GM18951 (cell line): ENCODE measurements around the gene GFY.

Source experiments
- POLR2A ChIP-seq: IDR thresholded peaks from 4 replicates; pipeline ENCODE4 v1.6.1; 2011; ENCODE audit warnings: mild to moderate bottlenecking; ENCODE audit not compliant: insufficient read length, insufficient read depth; ENCODE audit errors: extremely low read depth
- in situ Hi-C: fragments of 300-500 bp; cut with MboI; formaldehyde crosslinking; loops from one replicate; pipeline ENCODE4 v1.12.0; 2022; ENCODE audit warnings: low sequenced_read_pairs, mixed read lengths, inconsistent platforms; ENCODE audit not compliant: unreplicated experiment

Gene GFY, protein sequence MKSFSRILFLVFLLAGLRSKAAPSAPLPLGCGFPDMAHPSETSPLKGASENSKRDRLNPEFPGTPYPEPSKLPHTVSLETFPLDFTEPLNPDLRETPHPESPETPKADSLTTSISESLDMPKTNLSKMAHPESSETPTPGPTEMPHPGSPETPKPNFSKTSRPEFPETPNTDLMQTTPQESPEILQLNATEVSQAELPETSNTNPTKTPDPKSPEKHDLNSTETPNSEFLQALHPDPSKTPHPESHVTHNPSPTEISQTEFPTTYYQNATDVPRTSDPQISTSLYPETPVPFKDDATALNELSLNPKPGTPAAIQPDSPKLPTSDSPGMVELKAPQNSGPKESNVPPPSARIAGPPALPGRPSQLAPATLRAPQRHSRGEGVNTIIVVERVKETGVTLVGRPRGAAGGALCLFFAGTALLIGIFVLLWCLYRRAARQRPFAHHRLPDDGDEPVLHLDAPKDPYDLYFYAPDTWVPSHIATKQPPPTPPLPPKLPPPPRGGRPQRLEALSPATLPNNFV

DNA sequence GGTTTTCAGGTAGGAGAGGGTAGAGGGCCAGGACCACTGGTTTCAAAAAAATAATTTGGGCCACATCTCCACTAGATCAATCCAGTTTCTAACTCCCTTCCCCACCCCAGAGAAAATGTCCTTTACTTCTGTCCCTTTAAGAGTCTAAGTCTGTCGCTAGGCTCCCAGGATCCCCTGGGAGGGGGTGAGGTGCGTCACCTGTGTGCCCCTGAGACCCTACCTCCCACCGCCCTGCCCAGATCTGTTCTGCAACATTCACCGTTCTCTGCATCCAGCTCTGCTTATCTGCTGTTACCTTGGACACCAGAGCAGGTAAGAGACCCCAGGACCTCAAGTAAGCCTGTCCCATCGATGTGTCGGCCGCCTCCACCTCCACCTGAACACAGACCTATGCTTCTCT is at the start of gene GFY:
GFY (plus strand) TSS at position 211 of the 400 bp plus-strand sequence. CDS start 1,043 bp downstream, outside the sequence.
- in situ Hi-C loops = no loop called here

DNA sequence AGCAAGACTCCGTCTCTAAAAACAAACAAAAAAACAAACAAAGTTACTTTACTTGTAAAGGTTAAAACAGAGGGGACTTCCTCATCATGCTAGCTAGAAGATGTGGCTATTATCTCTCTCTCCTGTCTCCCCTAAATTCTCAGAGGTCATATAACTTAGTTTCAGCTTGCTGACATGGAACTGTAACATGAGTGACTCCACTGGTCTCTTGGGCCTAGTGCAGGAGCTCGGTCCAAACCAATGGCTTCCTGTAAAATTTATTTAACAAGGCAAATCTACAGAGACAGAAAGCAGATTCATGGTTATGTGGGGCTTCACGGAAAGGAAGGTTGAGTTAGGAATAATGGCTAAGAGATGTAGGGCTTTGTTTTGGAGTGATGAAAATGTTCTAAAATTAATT is 46.7 kb upstream of the GFY start:
- TF ChIP-seq POLR2A = no peak

More for the DNA sequence above, at the start of gene GFY:
- no peak for TF ChIP-seq POLR2A

DNA sequence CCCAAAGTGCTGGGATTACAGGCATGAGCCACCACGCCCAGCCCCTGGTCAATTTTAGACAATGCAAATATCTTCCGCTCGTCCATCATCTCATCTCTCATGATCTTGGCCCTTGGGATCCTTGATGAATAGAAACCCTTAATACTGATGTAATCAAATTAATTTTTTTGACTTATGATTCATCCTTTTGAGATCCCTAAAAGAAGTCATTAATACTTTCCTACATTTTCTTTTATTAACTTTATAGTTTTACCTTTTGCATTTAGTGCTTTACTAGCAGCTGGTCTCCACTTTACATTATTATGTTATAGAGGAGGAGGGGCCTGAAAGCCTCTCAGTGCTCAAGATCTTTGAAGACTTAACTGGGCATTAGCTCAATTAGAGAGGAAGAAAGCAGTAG is 44.8 kb upstream of the GFY start:
- in situ Hi-C loops = no loop called here
- no peak for TF ChIP-seq POLR2A

More for the DNA sequence above, 46.7 kb upstream of the GFY start:
- in situ Hi-C loops = no loop called here

DNA sequence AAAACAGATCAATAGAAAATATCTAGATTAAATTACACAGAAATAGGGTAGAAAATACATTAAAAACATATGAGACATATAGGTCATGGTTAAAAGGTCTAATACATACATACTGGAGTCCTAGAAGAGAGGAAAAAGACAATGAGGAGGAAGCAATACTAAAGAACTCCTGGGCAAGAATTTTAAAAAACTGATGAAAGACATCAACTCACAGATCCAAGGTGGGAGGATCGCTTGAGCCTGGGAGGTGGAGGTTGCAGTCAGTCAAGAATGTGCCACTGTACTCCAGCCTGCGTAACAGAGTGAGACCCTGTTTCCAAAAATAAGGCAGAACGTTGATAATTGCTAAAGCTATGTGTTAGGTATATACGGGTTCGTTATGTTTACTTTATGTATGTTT is 42.5 kb upstream of the GFY start:
- in situ Hi-C loops = no loop called here

DNA sequence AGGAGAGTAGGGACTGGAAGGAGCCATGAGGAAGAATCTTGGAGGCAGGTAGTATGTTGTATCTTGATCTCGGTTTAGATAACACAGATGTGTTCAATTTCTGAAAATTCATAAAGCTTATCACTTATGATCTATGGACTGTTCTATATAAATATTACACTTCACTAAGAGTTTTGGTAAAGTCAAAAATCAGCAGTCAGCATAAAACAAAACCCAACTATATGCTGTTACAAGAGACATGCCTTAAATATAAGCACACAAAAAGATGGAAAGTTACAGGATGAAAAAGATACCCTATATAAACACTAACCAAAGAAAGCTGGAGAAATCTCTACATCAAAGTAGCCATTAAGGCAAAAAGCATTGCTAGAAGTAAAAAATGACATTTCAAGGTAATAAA is 41.6 kb upstream of the GFY start:
- in situ Hi-C loops = no loop called here
- TF ChIP-seq POLR2A = no peak

More for the DNA sequence above, 42.5 kb upstream of the GFY start:
- no peak for TF ChIP-seq POLR2A

DNA sequence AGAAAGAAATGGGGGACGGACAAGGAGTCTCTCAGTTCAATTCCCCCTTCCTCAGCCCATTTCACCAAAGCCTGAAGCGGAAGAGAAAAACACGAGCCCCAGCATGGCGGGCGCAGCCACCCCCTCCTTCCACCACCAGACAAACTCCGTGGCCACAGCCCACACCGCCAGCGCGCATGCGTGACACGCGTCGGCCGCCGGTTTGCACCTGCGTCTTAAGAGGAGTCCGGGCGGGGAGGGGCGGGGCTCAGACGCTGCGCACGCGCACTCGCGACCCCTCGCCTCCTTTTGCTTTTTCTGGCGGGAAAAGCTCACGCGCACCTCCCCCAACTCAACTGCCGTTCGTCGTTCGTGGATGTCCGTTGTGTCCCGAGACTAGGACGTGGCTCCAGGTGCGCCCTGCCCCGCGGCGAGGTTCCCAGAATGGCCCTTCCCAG is 37.2 kb upstream of the GFY start, which contains the start of gene KASH5:
KASH5 (plus strand) TSS at position 314 of the 437 bp plus-strand sequence. CDS start 2,635 bp downstream, outside the sequence.
- no peak for TF ChIP-seq POLR2A
- in situ Hi-C loops = no loop called here

DNA sequence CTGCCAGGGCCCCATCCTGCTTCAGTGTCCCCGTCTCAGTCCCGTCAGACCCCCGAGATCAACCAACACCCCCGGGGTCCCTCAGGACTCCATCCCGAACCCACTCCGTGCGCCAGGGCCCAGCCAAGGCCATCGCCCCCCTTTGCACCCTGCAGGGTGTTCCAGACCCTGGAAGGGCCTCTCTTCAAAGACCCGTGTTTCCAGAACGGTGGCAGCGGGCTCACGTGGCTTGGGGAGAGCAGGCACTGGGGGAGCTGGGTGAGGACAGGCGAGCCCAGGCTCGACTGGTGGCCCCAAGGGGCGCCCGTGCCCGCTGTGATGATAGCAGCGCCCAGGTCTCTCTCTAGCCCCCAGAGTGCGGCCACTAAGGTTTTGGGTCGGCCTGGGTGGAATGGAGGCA is 35.8 kb upstream of the GFY start:
- no peak for TF ChIP-seq POLR2A

DNA sequence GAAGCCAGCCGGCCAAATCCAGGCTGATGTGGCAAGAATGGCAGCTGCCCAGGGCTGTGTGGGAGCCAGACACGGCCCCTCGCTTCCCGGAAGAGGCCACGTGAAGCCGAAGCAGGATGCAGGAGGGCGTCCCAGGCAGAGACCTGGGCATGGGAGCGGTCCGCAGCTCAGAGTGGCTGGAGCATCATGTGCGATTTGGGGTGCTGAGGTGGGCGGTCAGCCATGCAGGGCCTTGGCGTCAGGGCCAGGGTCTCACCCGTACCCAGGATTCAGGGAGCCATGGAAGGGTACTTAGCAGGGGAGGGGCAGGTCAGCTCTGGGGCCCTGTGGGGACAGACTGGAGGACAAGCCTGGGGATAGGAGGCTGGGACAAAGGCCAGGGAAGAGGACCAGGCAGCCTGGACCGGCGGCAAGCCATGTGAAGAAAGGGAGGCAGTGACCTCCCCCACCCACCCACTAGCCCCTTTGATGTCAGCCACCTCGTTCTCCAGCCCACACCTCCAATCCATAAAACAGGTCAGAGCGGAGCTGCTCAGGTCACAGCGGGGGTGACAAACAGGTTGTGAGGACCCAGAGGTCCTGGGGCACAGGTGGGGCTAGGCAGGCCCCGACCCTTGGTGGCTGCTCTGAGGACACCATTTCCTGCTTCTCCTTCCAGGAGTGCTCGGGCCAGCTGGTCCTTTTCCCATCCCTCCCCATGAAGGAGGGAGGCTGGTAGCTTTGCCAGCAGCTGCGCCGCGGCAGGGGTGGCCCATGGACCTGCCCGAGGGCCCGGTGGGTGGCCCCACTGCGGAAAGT is 34.9 kb upstream of the GFY start:
- TF ChIP-seq POLR2A = no peak
- in situ Hi-C loops = loop anchor here (10.0 kb wide), 1 partner anchor 54 kb away; the partner anchor contains the start of gene SLC17A7

More for the DNA sequence above, 35.8 kb upstream of the GFY start:
- in situ Hi-C loops = no loop called here

DNA sequence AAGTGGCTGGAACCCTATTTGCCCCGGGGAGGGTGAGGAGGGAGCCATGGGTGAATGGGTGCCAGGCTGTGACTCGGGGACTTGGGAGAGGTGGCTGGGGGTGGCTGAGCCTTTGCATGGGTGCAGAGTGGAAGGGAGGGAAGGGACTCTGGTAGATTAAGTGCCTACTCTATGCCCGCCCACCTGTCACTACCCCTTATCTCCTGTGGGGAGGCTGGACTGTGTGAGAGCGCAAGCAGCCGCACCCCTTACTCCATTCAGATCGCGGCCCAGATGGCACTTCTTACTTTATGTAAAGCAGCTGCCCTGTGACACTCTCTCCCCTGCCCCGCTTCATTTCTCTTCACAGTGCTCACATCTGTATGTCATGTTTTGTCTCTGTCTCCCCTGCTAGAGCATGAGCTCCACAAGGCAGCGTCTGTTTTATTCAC is 34.2 kb upstream of the GFY start:
- in situ Hi-C loops = loop anchor here (10.0 kb wide), 1 partner anchor 54 kb away; the partner anchor contains the start of gene SLC17A7
- no peak for TF ChIP-seq POLR2A

DNA sequence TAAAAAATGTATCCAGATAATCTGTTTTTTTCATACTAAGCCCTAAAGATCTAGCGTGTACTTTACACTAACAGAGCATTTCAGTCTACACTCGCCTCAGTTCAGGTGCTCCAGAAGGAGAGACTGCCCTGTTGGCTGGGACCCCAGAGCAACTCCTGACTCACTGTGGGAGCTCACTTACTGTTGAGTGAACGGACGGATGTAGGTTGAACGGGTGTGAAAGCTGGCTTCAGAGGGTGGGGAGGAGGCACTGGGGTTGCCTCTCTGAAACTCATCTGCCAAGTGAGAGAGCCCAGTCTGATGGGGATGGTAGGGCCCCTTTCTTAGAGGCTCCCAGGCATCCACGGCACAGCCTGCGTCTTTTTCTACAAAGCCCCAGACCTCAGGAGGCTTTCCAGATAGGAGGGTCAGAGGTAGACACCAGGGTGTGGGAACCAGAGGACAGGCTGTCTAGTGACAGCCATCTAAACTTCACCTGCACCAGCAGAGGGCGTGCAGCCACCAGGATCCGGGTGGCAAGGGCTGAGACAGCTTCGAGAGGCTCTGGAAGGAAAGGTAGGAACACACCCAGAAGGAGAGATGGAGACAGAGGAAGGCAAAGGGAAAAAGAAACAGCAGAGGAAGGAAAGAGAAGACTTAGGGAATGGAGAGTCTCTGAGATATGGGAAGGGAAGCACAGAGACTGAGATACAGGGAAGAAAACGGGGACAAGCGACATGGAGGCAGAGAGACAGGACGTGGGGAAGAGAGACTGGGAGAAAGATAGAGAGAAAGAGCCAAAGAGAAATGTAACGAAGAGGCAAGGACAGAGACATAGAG is 33.4 kb upstream of the GFY start:
- TF ChIP-seq POLR2A = no peak
- in situ Hi-C loops = loop anchor here (10.0 kb wide), 1 partner anchor 53 kb away; the partner anchor contains the start of gene SLC17A7

DNA sequence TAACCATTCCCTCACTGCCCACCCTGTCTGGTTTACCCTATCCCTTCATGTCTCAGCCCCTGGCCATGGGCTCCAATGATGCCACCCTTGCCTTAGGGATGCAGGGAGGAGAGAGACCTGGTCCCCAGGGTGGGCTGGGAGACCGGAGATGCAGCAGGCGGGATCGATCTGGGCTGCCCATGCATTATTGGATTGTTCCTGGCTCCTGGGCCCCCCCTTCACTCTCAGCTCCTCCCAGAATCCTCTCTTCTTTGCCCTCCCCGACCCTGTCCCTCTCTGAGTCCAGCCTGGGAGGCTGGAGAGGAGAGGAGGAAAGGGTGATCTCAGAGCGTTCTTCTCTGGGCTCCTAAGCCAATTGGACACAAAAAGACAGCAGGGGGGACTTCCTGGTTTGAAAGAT is 31.3 kb upstream of the GFY start:
- in situ Hi-C loops = loop anchor here (10.0 kb wide), 1 partner anchor 51 kb away; the partner anchor contains the start of gene SLC17A7
- no peak for TF ChIP-seq POLR2A

DNA sequence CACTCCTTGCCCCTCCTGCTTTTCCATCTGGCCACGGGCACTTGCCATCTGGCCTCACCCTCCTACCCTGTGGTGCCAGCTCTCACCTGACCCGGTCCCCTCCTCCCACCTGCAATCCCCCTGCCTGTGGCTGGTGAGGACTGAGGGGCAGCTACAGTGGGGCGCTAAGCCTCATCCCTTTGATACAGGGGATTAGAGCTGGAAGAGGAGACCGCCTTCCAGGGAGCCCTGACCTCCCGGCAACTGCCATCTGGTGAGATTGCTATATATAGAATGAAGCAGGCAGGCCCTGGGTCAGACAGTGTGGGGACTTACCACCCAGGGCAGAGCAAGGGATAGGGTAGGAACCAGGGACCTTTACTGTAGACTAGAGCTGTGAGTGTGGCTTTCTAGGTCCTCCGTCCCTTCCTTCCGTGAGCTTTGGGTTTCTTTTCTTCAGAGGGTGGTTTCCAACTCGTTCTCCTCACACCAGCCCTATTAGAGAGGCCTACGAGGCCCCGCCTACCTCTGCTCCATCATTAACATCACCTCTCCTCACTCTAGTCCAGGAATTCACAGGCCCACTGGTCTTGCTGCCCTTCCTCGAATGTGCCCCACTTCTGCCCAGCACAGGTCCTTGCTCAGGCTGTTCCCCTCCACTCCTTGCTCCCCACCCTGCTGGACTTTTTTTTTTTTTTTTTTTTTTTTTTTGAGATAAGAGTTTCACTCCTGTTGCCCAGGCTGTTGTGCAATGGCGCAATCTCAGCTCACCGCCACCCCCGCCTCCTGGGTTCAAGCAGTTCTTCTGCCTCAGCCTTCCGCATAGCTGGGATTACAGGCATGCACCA is 29.4 kb upstream of the GFY start:
- TF ChIP-seq POLR2A = no peak
- in situ Hi-C loops = loop anchor here (10.0 kb wide), 1 partner anchor 49 kb away; the partner anchor contains the start of gene SLC17A7
